Breast epithelium (tissue), 4 donors: ENCODE measurements around the gene RABGAP1L. TPM values are rescaled to one million over a fixed set of nuclear protein-coding genes. Genes with fewer than 3 reads are reported as not detected.

ENCODE experiments used
- DNase-seq, 2 donors: peaks; one replicate each; pipeline ENCODE4 v3.0.0-alpha.2; 2019; ENCODE audit warnings: low spot score in 2 of 2
- H3K27ac ChIP-seq, 2 donors: fragments of 200-600 bp; sonication (generic) in 1 of 2; one replicate each; pipeline ENCODE4 v1.5.1; 2016 to 2019; ENCODE audit warnings: mild to moderate bottlenecking in 1 of 2
- H3K27me3 ChIP-seq, 2 donors: fragments of 200-600 bp; sonication (generic) in 1 of 2; one replicate each; pipeline versions ENCODE4 v1.5.1 to v1.6.0; 2017 to 2019; ENCODE audit warnings: control low read depth in 1 of 2, mild to moderate bottlenecking in 1 of 2
- H3K36me3 ChIP-seq: fragments of 200-600 bp; one replicate; pipeline ENCODE4 v1.5.1; 2019
- H3K4me1 ChIP-seq, 2 donors: fragments of 200-600 bp; sonication (generic); one replicate each; pipeline ENCODE4 v1.5.1; 2016 to 2019; ENCODE audit warnings: control low read depth in 1 of 2
- H3K4me3 ChIP-seq, 3 donors: fragments of 200-600 bp; sonication (generic); 1 replicate in 2 of 3; 2 replicates in 1 of 3; pipeline ENCODE4 v1.5.1; 2016 to 2019; ENCODE audit warnings: mild to moderate bottlenecking in 3 of 3, moderate library complexity in 2 of 3
- H3K9me3 ChIP-seq, 2 donors: fragments of 200-600 bp; sonication (generic) in 1 of 2; one replicate each; pipeline ENCODE4 v1.5.1; 2016 to 2019; ENCODE audit warnings: control low read depth in 1 of 2
- CTCF ChIP-seq, 3 donors: fragments of 450-650 bp; IDR thresholded peaks; one replicate each; pipeline ENCODE4 v1.5.1; 2016 to 2017; ENCODE audit warnings: antibody characterized with exemption in 3 of 3, mild to moderate bottlenecking in 3 of 3, moderate library complexity in 3 of 3
- POLR2A ChIP-seq: fragments of 450-650 bp; IDR thresholded peaks from one replicate; pipeline ENCODE4 v1.6.1; 2016; ENCODE audit warnings: antibody characterized with exemption, mild to moderate bottlenecking, moderate library complexity
- POLR2AphosphoS5 ChIP-seq, 3 donors: sonication (generic); formaldehyde crosslinking; IDR thresholded peaks; one replicate each; pipeline ENCODE4 v1.6.1; 2017; ENCODE audit warnings: antibody characterized with exemption in 3 of 3
- intact Hi-C: fragments of 100-400 bp; cut with DNase I; formaldehyde crosslinking; loops from one replicate; pipeline ENCODE4 v1.15.1; 2023; ENCODE audit warnings: low total_unique reads
- total RNA-seq, 3 donors: library from RNA; depleted of rRNA; stranded (reverse); fragments of >200 nt; gene quantifications; one replicate each; pipeline ENCODE4 v1.1.0, GENCODE V29; 2016

Gene RABGAP1L
- total RNA-seq, 3 donors from 2014 or later, result 41.3 to 83.7 (median 49.5) TPM

- intact Hi-C loops, result no loop called here
- Histone ChIP-seq H3K27ac (no peak overlapping the region), H3K4me1 (no peaks in the 10 kb centered on the region), H3K4me3 (no peak overlapping the region), H3K27me3 (no peaks in the 10 kb centered on the region), H3K36me3 (no peaks in the 10 kb centered on the region), H3K9me3 (peaks cover 7 to 10% of the 10 kb centered on the region in 2 donors)
- no peak for DNase-seq
- TF ChIP-seq POLR2A (no peak), CTCF (IDR thresholded peaks at IDR 0.05) (no peak), POLR2AphosphoS5 (IDR thresholded peaks at IDR 0.05) (no peak)
Measured at GRCh38 chr1:174656409-174657059, 497.2 kb downstream of the RABGAP1L start.

GRCh38 chr1:174657411-174657810, 498.1 kb downstream of the RABGAP1L start:
- no peaks in the 10 kb centered on the region for H3K36me3 ChIP-seq
- peaks cover 7 to 10% of the 10 kb centered on the region in 2 donors for H3K9me3 ChIP-seq
- no peaks in the 10 kb centered on the region for H3K4me1 ChIP-seq
- no peak for TF ChIP-seq POLR2AphosphoS5 (IDR thresholded peaks at IDR 0.05)
- TF ChIP-seq POLR2A, result no peak
- TF ChIP-seq CTCF (IDR thresholded peaks at IDR 0.05), result no peak
- H3K27me3 ChIP-seq, result no peaks in the 10 kb centered on the region
- no peak overlapping the region for H3K4me3 ChIP-seq
- no peak for DNase-seq
- H3K27ac ChIP-seq, result no peak overlapping the region
- intact Hi-C loops, result no loop called here

- Histone ChIP-seq H3K9me3 (peaks cover 7 to 10% of the 10 kb centered on the region in 2 donors), H3K4me1 (no peaks in the 10 kb centered on the region), H3K27ac (no peak overlapping the region), H3K27me3 (no peaks in the 10 kb centered on the region), H3K36me3 (no peaks in the 10 kb centered on the region), H3K4me3 (no peak overlapping the region)
- intact Hi-C loops, result no loop called here
- DNase-seq, result no peak
- TF ChIP-seq CTCF (IDR thresholded peaks at IDR 0.05) (no peak), POLR2A (no peak), POLR2AphosphoS5 (IDR thresholded peaks at IDR 0.05) (no peak)
Measured at GRCh38 chr1:174657893-174658292, 498.6 kb downstream of the RABGAP1L start.

- no peak for TF ChIP-seq POLR2AphosphoS5 (IDR thresholded peaks at IDR 0.05)
- no peak for DNase-seq
- intact Hi-C loops, result no loop called here
Measured at GRCh38 chr1:174659823-174660222, 500.5 kb downstream of the RABGAP1L start.

GRCh38 chr1:174660476-174660875, 501.2 kb downstream of the RABGAP1L start:
- no peaks in the 10 kb centered on the region for H3K27me3 ChIP-seq
- no peak overlapping the region for H3K27ac ChIP-seq
- no peaks in the 10 kb centered on the region for H3K36me3 ChIP-seq
- DNase-seq, result no peak
- H3K4me1 ChIP-seq, result no peaks in the 10 kb centered on the region
- H3K4me3 ChIP-seq, result no peak overlapping the region
- no peak for TF ChIP-seq POLR2A
- no peak for TF ChIP-seq POLR2AphosphoS5 (IDR thresholded peaks at IDR 0.05)
- TF ChIP-seq CTCF (IDR thresholded peaks at IDR 0.05), result no peak
- intact Hi-C loops, result no loop called here
- peaks cover 7 to 10% of the 10 kb centered on the region in 2 donors for H3K9me3 ChIP-seq

More at GRCh38 chr1:174659823-174660222, 500.5 kb downstream of the RABGAP1L start:
- Histone ChIP-seq H3K9me3 (peaks cover 7 to 10% of the 10 kb centered on the region in 2 donors), H3K27ac (no peak overlapping the region), H3K4me3 (no peak overlapping the region), H3K4me1 (no peaks in the 10 kb centered on the region), H3K27me3 (no peaks in the 10 kb centered on the region), H3K36me3 (no peaks in the 10 kb centered on the region)
